ENCODE results near the gene RAB10.
A peak's percentile ranks its signal among the peaks of the same experiment; 100 is the strongest.

The RAB10 gene

DNA sequence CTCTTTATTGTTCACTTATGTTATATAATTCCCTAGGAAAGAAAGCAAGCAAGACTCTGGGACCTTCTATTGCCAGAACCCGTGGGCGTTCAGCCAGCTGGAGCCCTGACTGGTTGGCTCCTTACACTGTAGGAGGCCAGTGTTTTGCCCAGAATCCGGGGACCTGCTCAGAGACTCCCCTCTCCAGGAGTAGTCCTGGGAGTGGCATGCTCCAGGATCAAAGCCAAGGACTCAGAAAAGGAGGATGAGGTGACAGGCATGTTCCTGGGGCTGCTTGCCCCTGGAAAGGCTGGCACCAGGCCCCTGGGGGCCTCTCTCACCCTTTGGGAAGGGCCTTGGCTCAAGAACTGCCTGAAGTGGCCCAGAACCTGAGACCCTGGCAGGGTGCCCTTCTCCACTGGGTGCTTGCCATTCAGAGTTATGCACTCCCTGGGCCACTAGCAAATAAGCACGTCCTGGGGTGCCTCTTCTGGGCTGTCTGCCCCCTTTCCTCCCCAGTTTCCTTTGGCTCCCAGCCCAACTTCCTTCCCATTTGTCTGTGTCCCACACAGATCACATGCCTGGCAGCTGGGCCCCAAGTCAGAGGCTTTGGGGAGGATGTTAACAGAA is 32.0 kb upstream of the RAB10 start:
- TF ChIP-seq, protein P1, sequence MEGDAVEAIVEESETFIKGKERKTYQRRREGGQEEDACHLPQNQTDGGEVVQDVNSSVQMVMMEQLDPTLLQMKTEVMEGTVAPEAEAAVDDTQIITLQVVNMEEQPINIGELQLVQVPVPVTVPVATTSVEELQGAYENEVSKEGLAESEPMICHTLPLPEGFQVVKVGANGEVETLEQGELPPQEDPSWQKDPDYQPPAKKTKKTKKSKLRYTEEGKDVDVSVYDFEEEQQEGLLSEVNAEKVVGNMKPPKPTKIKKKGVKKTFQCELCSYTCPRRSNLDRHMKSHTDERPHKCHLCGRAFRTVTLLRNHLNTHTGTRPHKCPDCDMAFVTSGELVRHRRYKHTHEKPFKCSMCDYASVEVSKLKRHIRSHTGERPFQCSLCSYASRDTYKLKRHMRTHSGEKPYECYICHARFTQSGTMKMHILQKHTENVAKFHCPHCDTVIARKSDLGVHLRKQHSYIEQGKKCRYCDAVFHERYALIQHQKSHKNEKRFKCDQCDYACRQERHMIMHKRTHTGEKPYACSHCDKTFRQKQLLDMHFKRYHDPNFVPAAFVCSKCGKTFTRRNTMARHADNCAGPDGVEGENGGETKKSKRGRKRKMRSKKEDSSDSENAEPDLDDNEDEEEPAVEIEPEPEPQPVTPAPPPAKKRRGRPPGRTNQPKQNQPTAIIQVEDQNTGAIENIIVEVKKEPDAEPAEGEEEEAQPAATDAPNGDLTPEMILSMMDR (IDR thresholded peaks at IDR 0.05; ENCODE audit: poor library complexity, severe bottlenecking): no peak
- DNase-seq (ENCODE audit: low spot score) (no peak), ATAC-seq (ENCODE audit: low read depth) (no peak)
- H3K27me3 ChIP-seq (ENCODE audit: insufficient read depth, poor library complexity, severe bottlenecking): no peaks in the 10 kb centered on the region
- peaks cover 23% of the 10 kb centered on the region for H3K4me1 ChIP-seq (ENCODE audit: insufficient read depth, poor library complexity, severe bottlenecking)
- no peaks in the 10 kb centered on the region for H3K9me3 ChIP-seq (ENCODE audit: severe bottlenecking)
- no peaks in the 10 kb centered on the region for H3K36me3 ChIP-seq (ENCODE audit: low read depth)
- H3K27ac ChIP-seq (ENCODE audit: poor library complexity, severe bottlenecking): peak overlapping the region; percentile 34
- H3K4me3 ChIP-seq (ENCODE audit: severe bottlenecking): no peak overlapping the region

DNA sequence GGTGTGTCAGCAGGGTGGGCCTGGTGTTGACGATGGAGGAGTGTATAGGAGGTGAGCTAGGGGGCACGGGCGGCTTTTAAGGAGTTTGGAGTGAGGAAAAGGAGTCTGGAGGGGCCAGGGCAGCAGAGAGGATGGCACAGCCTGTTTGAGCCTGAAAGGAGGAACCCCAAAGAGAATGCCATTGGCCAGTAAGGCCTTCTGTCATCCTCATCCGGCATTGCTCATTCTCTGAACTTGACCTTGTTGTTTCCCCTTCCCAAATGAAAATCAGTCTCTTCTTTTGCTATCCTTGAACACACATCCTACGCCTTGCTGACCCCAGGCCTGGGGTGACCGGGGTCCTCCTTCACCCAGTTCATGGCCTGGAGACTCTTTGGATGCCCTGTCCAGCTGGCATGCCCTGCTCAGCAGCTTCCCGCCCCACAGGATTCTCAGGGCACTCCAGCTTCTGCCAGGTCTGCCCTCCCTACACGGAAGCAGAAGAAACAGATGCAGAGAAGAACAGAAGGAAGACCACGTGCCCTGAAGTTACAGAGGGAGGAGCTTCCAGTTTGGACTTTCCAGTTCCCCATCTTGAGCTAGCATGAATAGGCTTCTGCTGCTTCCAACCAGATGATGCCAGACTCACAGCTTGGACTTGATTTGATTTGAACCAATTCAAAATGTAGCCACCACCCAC is 31.1 kb upstream of the RAB10 start:
- H3K9me3 ChIP-seq (ENCODE audit: severe bottlenecking): no peaks in the 10 kb centered on the region
- H3K27me3 ChIP-seq (ENCODE audit: insufficient read depth, poor library complexity, severe bottlenecking): no peaks in the 10 kb centered on the region
- peak overlapping the region; percentile 34 for H3K27ac ChIP-seq (ENCODE audit: poor library complexity, severe bottlenecking)
- H3K4me3 ChIP-seq (ENCODE audit: severe bottlenecking): no peak overlapping the region
- DNase-seq (ENCODE audit: low spot score): no peak
- ATAC-seq (ENCODE audit: low read depth): no peak
- TF ChIP-seq, protein P1 (IDR thresholded peaks at IDR 0.05; ENCODE audit: poor library complexity, severe bottlenecking): no peak
- H3K36me3 ChIP-seq (ENCODE audit: low read depth): no peaks in the 10 kb centered on the region
- H3K4me1 ChIP-seq (ENCODE audit: insufficient read depth, poor library complexity, severe bottlenecking): peaks cover 20% of the 10 kb centered on the region

DNA sequence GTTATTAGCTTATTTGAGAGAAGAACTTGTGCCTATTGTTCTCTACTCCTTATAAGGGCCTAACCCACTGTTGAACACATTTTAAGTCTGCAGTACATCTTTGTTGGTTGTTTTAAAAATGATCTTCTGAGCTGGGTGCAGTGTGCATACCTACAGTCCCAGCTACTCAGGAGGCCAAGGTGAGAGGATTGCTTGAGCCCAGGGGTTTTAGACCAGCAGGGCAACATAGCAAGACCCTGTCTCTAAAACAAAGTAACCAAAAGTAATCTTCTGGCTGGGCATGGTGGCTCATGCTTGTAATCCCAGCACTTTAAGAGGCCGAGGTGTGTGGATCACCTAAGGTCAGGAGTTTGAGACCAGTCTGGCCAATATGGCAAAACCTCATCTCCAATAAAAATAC is 25.8 kb upstream of the RAB10 start:
- DNase-seq (ENCODE audit: low spot score): no peak
- Histone ChIP-seq H3K27ac (ENCODE audit: poor library complexity, severe bottlenecking) (peak overlapping the region; percentile 92), H3K36me3 (ENCODE audit: low read depth) (no peaks in the 10 kb centered on the region), H3K9me3 (ENCODE audit: severe bottlenecking) (no peaks in the 10 kb centered on the region), H3K4me3 (ENCODE audit: severe bottlenecking) (no peak overlapping the region), H3K4me1 (ENCODE audit: insufficient read depth, poor library complexity, severe bottlenecking) (peaks cover 41% of the 10 kb centered on the region), H3K27me3 (ENCODE audit: insufficient read depth, poor library complexity, severe bottlenecking) (no peaks in the 10 kb centered on the region)
- ATAC-seq (ENCODE audit: low read depth): no peak
- TF ChIP-seq, protein P1 (IDR thresholded peaks at IDR 0.05; ENCODE audit: poor library complexity, severe bottlenecking): no peak

DNA sequence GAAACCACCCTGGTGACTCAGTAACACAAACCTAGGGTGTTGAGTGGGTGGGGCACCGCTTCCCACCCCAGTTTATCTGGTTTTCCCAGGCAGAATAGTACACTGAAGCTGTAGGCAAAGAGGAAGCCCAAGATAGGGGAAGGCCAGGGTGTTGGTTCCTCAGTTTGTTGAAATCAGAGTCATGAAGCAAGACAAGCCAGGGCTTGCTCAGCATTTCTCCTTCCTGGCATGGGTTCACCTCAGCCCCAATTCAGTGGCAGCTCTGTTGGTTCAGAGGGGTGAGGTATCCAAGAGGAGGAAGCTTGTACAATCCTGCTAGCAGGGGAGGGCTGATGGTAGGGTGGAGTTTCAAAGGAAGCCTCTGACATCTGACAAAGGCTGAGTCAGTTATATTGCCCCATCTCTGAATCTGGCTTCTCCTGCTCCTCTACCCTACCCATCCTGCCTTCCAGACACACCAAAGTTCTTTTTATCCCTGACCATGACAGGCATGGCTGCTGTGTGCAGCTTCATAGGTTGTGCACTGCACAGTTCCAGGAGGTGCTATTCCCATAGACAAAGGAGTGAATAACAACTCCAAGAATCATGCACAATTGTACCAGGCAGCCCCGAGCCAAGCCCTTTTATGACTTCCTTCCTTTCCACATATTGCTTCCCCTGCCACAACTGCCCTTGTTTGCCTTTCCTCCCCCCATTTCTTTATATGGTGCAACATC is 24.9 kb upstream of the RAB10 start:
- Histone ChIP-seq H3K27ac (ENCODE audit: poor library complexity, severe bottlenecking) (peak overlapping the region; percentile 92), H3K4me3 (ENCODE audit: severe bottlenecking) (no peak overlapping the region), H3K27me3 (ENCODE audit: insufficient read depth, poor library complexity, severe bottlenecking) (no peaks in the 10 kb centered on the region), H3K36me3 (ENCODE audit: low read depth) (no peaks in the 10 kb centered on the region), H3K9me3 (ENCODE audit: severe bottlenecking) (no peaks in the 10 kb centered on the region), H3K4me1 (ENCODE audit: insufficient read depth, poor library complexity, severe bottlenecking) (peaks cover 41% of the 10 kb centered on the region)
- peak; percentile 83 for ATAC-seq (ENCODE audit: low read depth)
- DNase-seq (ENCODE audit: low spot score): peak; percentile 97
- TF ChIP-seq, protein P1 (IDR thresholded peaks at IDR 0.05; ENCODE audit: poor library complexity, severe bottlenecking): no peak
